Measurements from ENCODE around the gene CAPZA2.
"Not testable (repeated sequence)": the region's sequence is repeated elsewhere in the genome, so short reads cannot be mapped to it uniquely, and the experiment has no call there.

Gene CAPZA2

GRCh38 chr7:116955801-116956476, 93.6 kb downstream of the CAPZA2 start:
- no peak for DNase-seq

- DNase-seq, result no peak
Observed at GRCh38 chr7:116956477-116956804, 94.1 kb downstream of the CAPZA2 start.

GRCh38 chr7:116957874-116958273, 95.5 kb downstream of the CAPZA2 start:
- DNase-seq, result no peak

GRCh38 chr7:116961966-116962673, 99.7 kb downstream of the CAPZA2 start:
- not testable (repeated sequence) for DNase-seq

GRCh38 chr7:116963234-116963633, 100.8 kb downstream of the CAPZA2 start:
- no peak for DNase-seq

GRCh38 chr7:116966601-116967000, 104.2 kb downstream of the CAPZA2 start:
- DNase-seq, result no peak

GRCh38 chr7:116967254-116967922, 105.0 kb downstream of the CAPZA2 start:
- no peak for DNase-seq

- DNase-seq, result no peak
Observed at GRCh38 chr7:116967983-116968382, 105.6 kb downstream of the CAPZA2 start.

GRCh38 chr7:116968631-116969030, 106.2 kb downstream of the CAPZA2 start:
- DNase-seq, result no peak

- DNase-seq, result no peak
Observed at GRCh38 chr7:116969371-116969902, 107.0 kb downstream of the CAPZA2 start.

- no peak for DNase-seq
Observed at GRCh38 chr7:116970238-116970910, 108.0 kb downstream of the CAPZA2 start.

GRCh38 chr7:116971153-116971552, 108.8 kb downstream of the CAPZA2 start:
- not testable (repeated sequence) for DNase-seq

Measured in activated gamma-delta T cell treated with Interleukin-2 at 50 U/mL for 16 hours (primary cell).